ENCODE data around the gene CACNB4.
"Not testable (repeated sequence)": the region's sequence is repeated elsewhere in the genome, so short reads cannot be mapped to it uniquely, and the experiment has no call there.

The CACNB4 gene

DNA sequence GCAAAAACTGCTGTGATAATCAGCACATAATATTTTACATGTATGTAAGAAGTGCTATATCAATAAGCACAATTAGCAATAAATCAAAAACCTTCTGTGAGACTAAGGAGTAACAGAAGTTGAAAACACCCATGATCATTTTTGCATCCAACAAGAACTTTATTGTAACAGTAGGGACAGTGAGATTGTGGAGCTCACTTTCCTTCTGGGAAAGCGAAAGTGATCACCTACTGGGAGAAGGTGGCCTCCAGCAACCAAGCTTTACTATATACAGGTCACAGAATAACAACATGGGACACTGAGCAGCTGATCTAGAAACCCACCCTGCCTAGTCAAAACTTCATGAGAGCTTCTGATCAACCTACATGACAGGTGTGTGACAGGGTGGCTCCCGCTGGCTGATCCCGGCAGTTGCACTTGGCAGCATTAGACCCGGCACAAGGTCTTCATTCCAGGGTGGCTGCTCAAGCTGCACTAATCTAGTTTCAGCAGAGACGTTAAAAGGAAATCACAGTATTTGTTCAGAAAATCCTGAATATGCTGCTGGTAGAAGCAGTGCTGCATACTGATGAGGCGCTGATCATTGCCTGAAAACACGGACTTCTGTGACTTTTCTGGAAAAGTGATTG lies 207.2 kb downstream of the CACNB4 start:
- DNase-seq, result no peak

DNA sequence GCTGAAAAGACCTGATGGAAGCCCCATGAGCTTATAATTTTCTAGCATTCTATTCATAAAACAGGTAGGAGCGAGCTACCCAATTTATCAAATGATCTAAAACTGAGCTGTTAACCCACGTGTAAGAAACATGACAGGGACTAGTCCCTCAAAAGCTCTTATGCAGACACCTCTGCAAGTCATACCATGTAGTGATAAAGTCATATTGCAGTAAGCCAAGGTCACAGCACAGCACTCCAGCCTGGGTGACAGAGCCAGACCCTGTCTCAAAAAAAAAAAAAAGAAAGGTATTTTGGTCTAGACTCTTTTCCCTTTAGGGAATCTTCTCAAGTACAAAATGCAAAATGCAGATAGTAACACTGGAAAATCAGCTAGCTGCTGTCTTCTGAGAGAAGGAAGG lies 211.7 kb downstream of the CACNB4 start:
- no peak for DNase-seq

GRCh38 chr2:151886241-151886640 lies 212.6 kb downstream of the CACNB4 start:
- DNase-seq, result no peak

DNA sequence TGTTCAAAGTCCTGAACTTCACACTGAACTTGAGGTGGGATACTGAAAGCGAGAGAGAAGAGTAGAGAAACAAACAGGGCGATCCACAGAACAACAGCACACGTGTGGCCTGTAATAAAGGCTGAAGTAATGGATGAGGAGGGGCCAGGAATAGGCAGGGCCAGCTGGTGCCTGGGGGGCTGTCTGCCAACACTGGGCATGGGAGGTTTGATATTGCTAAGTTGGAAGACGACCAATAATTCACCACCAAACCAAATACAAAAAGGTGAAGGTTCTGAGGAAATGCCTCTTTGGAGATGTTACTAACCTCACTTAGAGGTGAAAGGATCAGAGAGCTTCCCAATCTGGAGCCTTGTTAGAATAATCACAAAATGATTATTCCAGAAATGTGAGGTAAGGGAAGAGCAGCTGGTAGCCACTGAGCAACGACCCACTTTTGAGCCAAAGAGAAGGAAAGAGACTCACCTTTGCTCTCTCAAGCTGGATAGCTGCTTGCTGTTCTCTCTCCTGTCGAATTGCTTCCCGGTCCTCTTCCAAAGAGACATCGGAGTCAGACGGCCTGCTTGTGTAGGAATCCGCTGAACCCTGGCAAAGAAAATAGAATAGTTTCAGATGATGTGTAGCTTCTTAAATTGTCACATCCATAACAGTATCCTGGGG lies 215.9 kb downstream of the CACNB4 start:
- DNase-seq, result no peak

DNA sequence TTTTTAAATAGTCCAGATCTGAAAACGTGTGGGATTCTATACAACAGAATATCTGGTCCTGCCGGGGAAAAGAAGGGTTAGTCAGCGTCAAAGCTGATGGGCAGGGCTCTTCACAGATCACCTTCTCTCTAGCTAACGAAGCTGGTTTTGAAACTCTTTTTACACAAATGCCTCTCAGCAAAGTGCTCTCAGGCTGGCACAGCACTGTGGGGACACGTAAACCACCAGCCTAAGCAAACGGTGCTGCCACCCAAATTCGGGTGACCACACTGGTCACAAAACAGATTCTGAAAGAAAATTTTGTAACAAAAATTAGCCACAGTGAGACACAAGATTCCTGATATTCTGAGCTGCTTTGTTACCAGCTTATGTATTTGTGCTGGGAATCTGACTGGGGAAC lies 217.5 kb downstream of the CACNB4 start:
- no peak for DNase-seq

GRCh38 chr2:151880586-151880985 lies 218.3 kb downstream of the CACNB4 start:
- DNase-seq, result no peak

GRCh38 chr2:151878655-151879563 lies 219.9 kb downstream of the CACNB4 start:
- no peak for DNase-seq

- DNase-seq, result no peak
Observed at GRCh38 chr2:151878204-151878603, 220.6 kb downstream of the CACNB4 start.

- DNase-seq, result not testable (repeated sequence)
Observed at GRCh38 chr2:151875631-151876030, 223.2 kb downstream of the CACNB4 start.

DNA sequence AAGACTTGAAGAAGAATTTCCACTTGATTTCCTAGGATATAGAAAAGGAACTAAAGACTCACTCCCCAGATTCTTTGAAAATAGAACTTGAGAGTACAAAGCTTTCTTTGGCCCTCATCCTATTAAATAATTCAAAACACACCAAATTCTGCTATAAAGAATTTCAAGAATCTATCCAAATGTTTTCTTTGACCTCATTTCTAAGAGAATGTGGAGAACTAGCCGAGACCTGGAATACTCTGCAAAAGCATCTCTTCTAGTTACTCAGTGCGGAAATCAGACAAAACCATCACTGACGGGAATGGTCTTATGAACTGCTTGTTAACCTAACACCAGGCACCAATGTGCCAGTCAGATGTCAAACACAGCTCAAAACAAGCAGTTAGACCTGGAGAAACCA lies 226.4 kb downstream of the CACNB4 start:
- no peak for DNase-seq

- DNase-seq, result no peak
Observed at GRCh38 chr2:151869291-151869690, 229.6 kb downstream of the CACNB4 start.

- DNase-seq, result no peak
Observed at GRCh38 chr2:151862700-151863099, 236.1 kb downstream of the CACNB4 start.

DNA sequence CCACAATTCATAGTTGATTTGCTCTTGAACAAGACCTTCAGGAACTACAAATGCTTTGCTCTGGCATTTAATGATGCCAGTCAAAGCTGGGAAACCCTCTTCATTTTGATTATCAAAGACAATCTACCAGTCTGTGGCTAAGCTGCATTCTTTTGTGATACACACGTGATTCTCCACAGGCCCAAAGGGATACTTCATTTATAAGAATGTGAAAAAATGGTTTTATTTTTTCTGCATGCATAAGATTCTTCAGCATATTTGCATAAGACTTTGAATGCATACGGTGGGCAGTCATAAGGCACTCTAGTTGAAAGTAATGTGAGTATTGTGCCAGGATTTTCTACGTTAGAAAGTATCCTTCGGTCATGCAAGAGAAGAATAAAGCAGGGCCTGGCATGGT lies 237.7 kb downstream of the CACNB4 start:
- no peak for DNase-seq

DNA sequence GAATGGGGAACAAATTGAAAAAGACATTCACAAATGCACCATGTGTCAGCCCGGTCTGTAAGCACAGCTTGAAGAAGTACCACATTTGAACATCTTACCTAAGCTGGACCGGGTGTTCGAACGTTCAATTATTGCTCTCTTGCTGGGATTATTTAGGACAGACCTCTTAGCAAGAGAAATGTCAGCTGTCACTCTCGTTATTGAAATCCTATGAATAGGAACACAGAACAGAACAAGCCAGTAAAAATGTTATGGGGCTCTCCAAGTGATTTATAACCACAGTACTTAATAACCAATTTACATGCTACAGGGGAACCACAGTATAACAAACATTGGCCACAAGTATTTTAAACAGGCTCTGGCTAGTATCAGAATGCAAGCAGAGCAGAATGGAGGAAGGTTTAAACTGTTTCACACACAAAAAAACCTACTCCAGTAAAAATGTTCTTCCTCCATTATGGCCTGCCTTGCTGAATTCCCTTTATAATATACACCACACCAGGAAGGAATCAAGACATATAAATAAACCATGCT lies 238.2 kb downstream of the CACNB4 start:
- no peak for DNase-seq

DNA sequence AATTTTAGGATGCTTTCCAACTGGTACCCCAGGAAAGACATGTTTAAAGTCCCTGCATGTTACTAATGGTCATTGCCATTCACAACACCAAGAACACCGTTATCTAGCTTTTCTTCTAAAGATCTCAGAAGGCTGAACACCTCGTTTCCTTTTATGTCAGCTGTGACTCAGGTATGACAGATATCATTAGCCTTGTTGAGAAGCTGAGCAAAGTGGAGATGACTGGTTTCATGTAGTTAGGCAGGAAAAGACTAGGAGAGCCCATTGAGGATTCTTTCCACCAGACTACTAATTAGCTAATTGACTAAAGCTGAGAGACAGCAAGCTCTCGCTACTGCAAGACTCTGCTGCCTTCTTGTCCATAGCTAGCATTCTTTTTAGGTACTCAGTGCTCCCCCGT lies 238.6 kb downstream of the CACNB4 start:
- DNase-seq, result no peak

DNA sequence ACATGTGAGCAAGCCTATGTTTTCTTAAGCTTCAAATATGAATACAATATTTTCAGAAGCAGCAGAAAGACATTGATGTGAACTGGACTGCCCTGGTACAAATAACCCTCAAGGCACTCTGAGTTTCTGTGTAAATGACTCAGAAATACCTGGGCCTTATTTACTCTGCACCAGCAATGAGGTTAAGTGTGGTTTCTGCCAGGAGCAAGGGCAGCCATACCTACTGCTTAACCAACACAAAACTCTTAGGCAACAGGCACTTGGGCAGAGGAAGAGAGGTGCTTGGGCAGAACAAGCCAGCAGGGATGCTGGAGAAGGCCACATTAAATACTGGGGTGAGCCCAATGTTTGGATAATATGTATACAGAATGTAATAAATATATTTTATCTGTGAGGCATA lies 241.2 kb downstream of the CACNB4 start:
- DNase-seq, result no peak

DNA sequence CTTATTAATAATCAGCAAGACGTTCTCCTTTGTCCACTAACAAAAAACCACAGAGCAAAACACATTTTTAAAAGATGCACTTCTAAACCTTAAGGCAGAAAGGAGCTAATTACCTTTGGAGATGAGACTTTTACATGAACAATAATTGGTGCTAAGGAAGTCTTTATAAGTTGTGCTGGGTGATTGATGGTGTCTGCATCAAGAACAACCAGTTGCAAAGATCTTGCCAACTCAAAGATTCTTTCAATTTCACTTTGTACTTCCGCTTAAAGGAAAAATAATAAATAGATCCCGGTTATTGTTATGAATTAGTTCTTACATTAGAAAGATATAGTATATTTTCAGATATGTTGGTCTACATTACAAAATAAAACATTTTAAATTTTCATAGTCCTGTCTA lies 243.7 kb downstream of the CACNB4 start:
- DNase-seq, result no peak

GRCh38 chr2:151853070-151853758 lies 245.6 kb downstream of the CACNB4 start:
- DNase-seq, result no peak

- DNase-seq, result no peak
Observed at GRCh38 chr2:151852260-151853069, 246.4 kb downstream of the CACNB4 start.

- DNase-seq, result no peak
Observed at GRCh38 chr2:151851761-151852160, 247.1 kb downstream of the CACNB4 start.

DNA sequence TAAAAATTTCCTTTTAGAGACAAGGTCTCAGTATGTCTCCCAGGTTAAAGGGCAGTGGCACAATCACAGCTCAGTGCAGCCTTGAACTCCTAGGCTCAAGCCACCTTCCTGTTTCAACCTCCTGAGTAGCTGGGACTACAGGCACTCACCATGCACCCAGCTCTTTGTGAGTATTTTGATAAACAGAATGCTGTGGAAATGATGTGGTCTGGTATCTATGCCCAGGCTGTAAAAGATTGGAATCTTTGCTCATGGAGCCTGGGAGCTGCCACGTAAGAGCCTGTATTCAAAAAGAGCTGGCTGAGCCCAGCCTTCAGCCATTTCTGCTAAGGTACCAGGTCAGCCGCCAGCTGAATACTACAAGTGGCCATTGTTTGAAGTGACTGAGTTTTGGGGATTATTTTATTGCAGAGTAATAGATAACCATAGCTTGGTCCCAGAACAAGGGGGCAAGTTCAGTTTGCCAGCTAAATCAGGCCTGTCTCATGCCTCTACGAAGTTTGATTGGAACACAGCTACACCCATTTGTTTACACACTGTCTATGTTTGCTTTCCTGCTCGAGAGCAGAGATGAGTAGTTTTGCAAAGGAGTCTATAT lies 249.3 kb downstream of the CACNB4 start:
- DNase-seq, result no peak

- no peak for DNase-seq
Observed at GRCh38 chr2:151845884-151846283, 253.0 kb downstream of the CACNB4 start.
